ENCODE measurements around the gene TTYH2.

DNA sequence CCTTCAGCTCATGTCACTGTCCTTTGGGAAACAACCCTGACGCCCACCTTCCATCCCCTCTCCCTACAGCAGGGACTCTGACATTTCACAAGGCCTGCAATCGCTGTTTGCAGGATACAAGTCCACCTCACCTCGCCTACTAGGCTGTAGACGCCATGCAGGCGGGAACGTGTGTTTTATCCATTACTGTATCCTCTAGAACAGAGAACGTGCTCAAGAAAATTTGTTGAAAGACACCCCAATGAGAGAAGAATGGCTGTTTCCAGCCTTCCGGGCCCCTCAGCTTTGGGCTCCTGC, 1.5 kb upstream of the TTYH2 start:
- TF ChIP-seq, protein P1, sequence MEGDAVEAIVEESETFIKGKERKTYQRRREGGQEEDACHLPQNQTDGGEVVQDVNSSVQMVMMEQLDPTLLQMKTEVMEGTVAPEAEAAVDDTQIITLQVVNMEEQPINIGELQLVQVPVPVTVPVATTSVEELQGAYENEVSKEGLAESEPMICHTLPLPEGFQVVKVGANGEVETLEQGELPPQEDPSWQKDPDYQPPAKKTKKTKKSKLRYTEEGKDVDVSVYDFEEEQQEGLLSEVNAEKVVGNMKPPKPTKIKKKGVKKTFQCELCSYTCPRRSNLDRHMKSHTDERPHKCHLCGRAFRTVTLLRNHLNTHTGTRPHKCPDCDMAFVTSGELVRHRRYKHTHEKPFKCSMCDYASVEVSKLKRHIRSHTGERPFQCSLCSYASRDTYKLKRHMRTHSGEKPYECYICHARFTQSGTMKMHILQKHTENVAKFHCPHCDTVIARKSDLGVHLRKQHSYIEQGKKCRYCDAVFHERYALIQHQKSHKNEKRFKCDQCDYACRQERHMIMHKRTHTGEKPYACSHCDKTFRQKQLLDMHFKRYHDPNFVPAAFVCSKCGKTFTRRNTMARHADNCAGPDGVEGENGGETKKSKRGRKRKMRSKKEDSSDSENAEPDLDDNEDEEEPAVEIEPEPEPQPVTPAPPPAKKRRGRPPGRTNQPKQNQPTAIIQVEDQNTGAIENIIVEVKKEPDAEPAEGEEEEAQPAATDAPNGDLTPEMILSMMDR (IDR thresholded peaks at IDR 0.05) = no peak
- TF ChIP-seq EP300 (IDR thresholded peaks at IDR 0.05) (no peak), POLR2A (IDR thresholded peaks at IDR 0.05) (no peak)
